ENCODE measurements around the gene BTBD7. TPM values are rescaled to one million over a fixed set of nuclear protein-coding genes. Genes with fewer than 3 reads are reported as not detected.

Gene BTBD7, protein sequence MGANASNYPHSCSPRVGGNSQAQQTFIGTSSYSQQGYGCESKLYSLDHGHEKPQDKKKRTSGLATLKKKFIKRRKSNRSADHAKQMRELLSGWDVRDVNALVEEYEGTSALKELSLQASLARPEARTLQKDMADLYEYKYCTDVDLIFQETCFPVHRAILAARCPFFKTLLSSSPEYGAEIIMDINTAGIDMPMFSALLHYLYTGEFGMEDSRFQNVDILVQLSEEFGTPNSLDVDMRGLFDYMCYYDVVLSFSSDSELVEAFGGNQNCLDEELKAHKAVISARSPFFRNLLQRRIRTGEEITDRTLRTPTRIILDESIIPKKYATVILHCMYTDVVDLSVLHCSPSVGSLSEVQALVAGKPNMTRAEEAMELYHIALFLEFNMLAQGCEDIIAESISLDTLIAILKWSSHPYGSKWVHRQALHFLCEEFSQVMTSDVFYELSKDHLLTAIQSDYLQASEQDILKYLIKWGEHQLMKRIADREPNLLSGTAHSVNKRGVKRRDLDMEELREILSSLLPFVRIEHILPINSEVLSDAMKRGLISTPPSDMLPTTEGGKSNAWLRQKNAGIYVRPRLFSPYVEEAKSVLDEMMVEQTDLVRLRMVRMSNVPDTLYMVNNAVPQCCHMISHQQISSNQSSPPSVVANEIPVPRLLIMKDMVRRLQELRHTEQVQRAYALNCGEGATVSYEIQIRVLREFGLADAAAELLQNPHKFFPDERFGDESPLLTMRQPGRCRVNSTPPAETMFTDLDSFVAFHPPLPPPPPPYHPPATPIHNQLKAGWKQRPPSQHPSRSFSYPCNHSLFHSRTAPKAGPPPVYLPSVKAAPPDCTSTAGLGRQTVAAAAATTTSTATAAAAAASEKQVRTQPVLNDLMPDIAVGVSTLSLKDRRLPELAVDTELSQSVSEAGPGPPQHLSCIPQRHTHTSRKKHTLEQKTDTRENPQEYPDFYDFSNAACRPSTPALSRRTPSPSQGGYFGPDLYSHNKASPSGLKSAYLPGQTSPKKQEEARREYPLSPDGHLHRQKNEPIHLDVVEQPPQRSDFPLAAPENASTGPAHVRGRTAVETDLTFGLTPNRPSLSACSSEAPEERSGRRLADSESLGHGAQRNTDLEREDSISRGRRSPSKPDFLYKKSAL
- 9.6 and 13.3 TPM in 2 replicates for total RNA-seq

DNA sequence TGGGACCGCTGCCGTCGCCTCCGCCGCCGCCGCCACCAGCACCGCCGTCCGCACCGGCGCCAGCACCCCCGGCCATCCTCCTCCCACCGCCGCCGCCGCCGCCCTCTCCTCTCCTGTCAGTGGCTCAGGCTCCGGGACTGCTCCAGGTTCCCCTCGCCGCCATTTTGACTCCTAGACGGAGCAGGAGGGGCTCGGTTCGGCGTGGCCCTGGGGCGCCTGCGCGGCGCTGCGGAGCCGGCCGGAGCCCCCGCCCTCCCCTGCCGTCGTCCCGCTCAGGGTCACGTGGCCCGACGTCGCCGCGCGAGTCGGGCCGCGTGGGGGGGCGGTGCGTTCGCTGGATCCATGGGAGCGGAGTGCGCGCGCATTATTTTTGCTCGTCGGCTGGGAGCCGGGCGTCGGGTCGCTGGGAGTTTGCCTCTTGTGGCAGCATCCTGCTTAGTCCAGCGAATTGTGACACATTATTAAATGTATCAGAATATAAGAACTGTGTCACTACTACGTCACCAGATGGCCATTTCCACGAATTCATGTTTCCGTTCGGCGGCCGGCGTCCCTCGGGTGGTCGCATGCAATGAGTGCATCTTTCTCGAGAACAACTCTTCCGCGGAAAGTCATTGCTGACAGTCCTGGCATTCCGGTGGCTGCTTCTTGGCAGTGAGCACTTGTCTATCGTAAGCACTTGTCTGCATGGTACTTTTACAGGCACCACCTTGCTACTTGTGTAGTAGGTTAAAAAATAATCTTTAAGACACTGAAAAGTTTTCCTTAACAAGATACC is at the start of gene BTBD7:
Gene BTBD7, minus strand, starts transcription at position 184 of the 778 bp plus-strand sequence. CDS start 36,985 bp downstream, outside the sequence.

DNA sequence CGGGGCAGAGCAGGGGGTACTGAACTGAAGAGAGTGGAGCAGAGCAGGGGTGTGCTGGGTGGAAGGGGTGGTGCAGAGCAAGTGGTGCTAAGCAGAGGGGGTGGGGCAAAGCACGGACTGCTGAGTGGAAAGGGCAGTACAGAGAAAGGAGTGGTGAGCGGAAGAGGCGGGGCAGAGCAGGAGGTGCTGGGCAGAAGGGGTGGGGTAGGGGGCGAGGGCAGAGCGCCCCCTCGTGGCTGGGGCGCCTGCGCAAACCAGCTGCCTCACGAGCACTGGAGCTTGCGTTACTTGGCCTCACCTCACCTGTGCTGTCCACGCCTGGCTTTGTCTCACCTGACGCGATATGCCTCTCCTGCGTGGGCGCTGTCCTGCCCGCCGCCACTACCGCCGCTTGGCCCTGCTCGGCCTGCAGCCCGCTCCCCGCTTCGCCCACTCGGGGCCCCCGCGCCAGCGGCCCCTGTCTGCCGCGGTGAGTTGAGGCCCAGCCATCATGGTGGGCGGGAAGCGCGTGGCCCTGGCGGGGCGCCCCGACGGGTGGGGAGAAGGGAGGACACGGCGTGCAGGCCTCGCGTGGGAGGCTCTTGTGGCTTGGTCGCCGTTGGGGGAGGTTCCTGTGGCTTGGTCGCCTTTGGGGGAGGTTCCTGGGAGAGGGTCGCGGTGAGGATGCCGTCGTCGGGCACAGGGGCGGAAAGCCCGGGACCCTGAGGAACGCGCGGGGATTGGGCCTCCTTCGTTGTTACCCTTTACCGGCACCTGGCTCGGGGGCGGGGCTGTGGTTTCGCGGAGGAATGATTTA is 14.3 kb upstream of the BTBD7 start, which contains the start of gene COX8C:
Gene COX8C, plus strand, starts transcription at position 257 of the 796 bp plus-strand sequence. Its CDS starts 87 bp downstream, at position 344.

GRCh38 chr14:93206793-93207467 is 125.9 kb downstream of the BTBD7 start, which contains the start of the genes GON7 and UBR7:
Gene GON7 (minus strand): TSS chr14:93207065. CDS start chr14:93207037, 28 bp downstream.
Gene UBR7 (plus strand): TSS chr14:93207256. CDS start chr14:93207292, 36 bp downstream.

Other genes with a start within 250 kb of the BTBD7 start
- 32.9 and 37.7 TPM in 2 replicates for gene ITPK1, start 217.1 kb downstream of the BTBD7 start, total RNA-seq
- gene MOAP1, start 148.1 kb downstream of the BTBD7 start, total RNA-seq: 11.7 and 19.9 TPM in 2 replicates
- gene LYSET, start 147.7 kb downstream of the BTBD7 start, total RNA-seq: 3.9 and 5.8 TPM in 2 replicates
- gene GON7, start 126.0 kb downstream of the BTBD7 start, total RNA-seq: 11.3 and 13.2 TPM in 2 replicates
- gene UBR7, start 125.8 kb downstream of the BTBD7 start, total RNA-seq: 9.7 and 33.8 TPM in 2 replicates
- not detected in 2 replicates for gene COX8C, start 14.1 kb upstream of the BTBD7 start, total RNA-seq
- 0.16 TPM in 1 of 2 replicates, not detected in the other for gene UNC79, start 97.9 kb upstream of the BTBD7 start, total RNA-seq

Measured in cardiac atrium fibroblast (primary cell).